ENCODE measurements around the gene UTP4.
"Not testable (repeated sequence)": the region's sequence is repeated elsewhere in the genome, so short reads cannot be mapped to it uniquely, and the experiment has no call there.

Gene UTP4

DNA sequence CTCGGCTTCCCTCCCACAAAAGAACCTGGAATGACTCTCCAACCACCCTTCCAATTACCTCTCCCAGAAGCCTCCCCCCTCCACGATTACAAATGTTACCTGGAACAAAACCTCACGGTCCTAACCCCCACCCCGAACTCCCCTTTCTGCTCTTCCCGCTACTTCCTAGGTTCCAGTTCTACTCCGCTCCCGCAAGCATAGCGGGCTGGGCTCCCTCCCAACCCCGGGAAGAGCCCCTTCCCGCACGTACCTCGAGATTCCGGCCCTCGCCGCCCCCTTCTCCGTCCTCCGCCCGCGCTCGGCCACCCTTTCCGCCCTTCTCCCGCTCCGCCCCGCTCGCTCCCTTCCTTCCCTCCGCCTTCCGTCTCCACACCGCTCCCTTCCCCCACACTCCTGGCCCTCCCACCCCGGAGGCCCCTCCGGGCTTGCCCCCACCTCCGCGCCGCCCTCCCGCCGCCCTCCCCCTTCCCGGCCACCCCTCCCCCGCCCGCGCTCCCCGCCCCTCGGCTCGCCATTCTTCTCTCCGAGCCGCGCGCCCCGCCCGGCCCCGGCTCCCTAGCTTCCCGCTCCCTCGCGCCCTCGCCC lies 518 bp upstream of the UTP4 start:
- TF ChIP-seq MYC (IDR thresholded peaks at IDR 0.05; ENCODE audit: low read depth, low read length) (no peak), POLR2A (IDR thresholded peaks at IDR 0.05; ENCODE audit: extremely low read depth, insufficient read length) (no peak)
- TF ChIP-seq, protein P1, sequence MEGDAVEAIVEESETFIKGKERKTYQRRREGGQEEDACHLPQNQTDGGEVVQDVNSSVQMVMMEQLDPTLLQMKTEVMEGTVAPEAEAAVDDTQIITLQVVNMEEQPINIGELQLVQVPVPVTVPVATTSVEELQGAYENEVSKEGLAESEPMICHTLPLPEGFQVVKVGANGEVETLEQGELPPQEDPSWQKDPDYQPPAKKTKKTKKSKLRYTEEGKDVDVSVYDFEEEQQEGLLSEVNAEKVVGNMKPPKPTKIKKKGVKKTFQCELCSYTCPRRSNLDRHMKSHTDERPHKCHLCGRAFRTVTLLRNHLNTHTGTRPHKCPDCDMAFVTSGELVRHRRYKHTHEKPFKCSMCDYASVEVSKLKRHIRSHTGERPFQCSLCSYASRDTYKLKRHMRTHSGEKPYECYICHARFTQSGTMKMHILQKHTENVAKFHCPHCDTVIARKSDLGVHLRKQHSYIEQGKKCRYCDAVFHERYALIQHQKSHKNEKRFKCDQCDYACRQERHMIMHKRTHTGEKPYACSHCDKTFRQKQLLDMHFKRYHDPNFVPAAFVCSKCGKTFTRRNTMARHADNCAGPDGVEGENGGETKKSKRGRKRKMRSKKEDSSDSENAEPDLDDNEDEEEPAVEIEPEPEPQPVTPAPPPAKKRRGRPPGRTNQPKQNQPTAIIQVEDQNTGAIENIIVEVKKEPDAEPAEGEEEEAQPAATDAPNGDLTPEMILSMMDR (IDR thresholded peaks at IDR 0.05; ENCODE audit: low read depth, low read length): no peak
- TF ChIP-seq, protein P2, sequence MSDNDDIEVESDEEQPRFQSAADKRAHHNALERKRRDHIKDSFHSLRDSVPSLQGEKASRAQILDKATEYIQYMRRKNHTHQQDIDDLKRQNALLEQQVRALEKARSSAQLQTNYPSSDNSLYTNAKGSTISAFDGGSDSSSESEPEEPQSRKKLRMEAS (IDR thresholded peaks at IDR 0.05; ENCODE audit: low read depth, low read length): no peak
- peak overlapping the region; percentile 95 for H3K4me3 ChIP-seq (ENCODE audit: low read depth, low read length)
- DNase-seq (ENCODE audit: low read depth): peak; percentile 94

DNA sequence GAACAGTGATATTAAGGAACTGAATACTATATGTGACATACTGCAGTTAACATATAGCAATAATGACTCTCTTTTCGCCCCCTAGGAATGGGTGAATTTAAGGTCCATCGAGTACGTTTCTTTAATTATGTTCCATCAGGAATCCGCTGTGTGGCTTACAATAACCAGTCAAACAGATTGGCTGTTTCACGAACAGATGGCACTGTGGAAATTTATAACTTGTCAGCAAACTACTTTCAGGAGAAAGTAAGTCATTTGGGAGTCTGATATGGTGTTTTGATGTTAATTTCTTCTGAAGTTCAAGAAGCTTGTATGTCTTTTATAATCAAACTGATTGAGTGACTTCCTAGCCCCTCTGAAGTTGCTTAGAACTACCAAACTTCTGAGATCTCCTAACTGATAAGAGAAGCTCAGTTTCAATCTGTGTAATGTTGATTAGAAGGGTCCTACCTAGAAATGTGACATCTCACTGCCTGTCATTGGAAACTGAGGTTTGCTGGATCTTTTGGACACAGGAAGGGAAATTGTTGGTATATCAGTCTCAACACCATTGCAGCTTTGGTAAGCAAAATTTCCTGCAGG lies 1.0 kb downstream of the UTP4 start:
- DNase-seq (ENCODE audit: low read depth): no peak
- H3K4me3 ChIP-seq (ENCODE audit: low read depth, low read length): peak overlapping the region; percentile 96
- TF ChIP-seq MYC (IDR thresholded peaks at IDR 0.05; ENCODE audit: low read depth, low read length): no peak
- TF ChIP-seq POLR2A (IDR thresholded peaks at IDR 0.05; ENCODE audit: extremely low read depth, insufficient read length): no peak
- TF ChIP-seq, protein P1 (IDR thresholded peaks at IDR 0.05; ENCODE audit: low read depth, low read length): no peak
- TF ChIP-seq, protein P2 (IDR thresholded peaks at IDR 0.05; ENCODE audit: low read depth, low read length): no peak

DNA sequence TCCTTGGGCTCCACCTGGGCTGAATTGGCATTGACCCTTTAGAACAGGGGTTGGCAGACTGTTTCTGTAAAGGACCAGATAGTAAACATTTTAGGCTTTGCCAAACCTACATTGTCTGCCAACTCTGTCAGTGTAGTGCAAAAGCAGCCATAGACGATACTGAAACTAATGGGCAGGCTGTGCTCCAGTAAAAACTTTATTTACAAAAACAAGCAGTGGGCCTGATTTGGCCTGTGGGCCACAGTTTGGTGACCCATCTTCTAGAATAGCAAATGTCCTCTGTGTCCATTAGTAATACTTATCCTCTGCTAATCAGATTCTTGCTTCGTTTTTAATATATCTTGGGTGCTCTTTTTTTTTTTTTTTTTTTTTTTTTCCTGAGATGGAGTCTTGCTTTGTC lies 6.2 kb downstream of the UTP4 start:
- H3K4me3 ChIP-seq (ENCODE audit: low read depth, low read length): no peak overlapping the region
- TF ChIP-seq, protein P2 (IDR thresholded peaks at IDR 0.05; ENCODE audit: low read depth, low read length): no peak
- TF ChIP-seq MYC (IDR thresholded peaks at IDR 0.05; ENCODE audit: low read depth, low read length) (no peak), POLR2A (IDR thresholded peaks at IDR 0.05; ENCODE audit: extremely low read depth, insufficient read length) (no peak)
- TF ChIP-seq, protein P1 (IDR thresholded peaks at IDR 0.05; ENCODE audit: low read depth, low read length): no peak

DNA sequence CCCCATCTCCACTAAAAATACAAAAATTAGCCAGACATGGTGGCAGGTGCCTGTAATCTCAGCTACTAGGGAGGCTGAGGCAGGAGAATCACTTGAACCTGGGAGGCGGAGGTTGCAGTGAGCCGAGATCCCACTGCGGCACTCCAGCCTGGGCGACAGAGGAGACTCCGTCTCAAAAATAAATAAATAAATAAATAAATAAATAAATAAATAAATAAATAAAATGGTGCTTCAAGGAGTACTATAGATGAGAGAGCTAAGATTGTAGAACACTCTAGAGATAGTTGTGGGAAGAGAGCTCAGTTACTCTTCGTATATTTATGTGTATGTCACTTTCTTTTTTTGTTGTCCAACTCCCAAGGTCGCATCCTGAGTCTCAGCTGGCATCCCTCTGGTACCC lies 7.0 kb downstream of the UTP4 start:
- not testable (repeated sequence) for DNase-seq (ENCODE audit: low read depth); H3K4me3 ChIP-seq (ENCODE audit: low read depth, low read length)

More for the DNA sequence above, 6.2 kb downstream of the UTP4 start:
- DNase-seq (ENCODE audit: low read depth): no peak

DNA sequence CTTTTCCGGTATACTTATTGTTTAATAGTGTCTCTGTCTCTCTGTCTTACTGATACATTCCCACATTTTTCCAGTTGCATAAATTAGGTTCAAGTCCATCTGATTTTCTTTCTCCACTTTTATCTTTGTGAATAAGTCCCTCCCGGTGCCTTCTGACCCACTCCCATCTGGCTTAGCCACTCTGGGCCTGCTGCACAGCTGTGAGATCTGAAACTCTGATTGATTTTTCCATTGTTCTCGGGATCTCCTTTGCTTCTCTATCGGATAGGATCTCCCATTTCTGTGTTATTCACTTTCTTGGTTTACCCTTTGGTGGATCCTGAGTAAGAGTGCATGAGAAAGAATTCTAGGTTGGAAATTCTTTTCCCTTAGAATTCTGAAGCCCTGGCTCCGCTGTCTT lies 8.6 kb downstream of the UTP4 start:
- TF ChIP-seq POLR2A (IDR thresholded peaks at IDR 0.05; ENCODE audit: extremely low read depth, insufficient read length) (no peak), MYC (IDR thresholded peaks at IDR 0.05; ENCODE audit: low read depth, low read length) (no peak)
- TF ChIP-seq, protein P2 (IDR thresholded peaks at IDR 0.05; ENCODE audit: low read depth, low read length): no peak
- TF ChIP-seq, protein P1 (IDR thresholded peaks at IDR 0.05; ENCODE audit: low read depth, low read length): no peak
- DNase-seq (ENCODE audit: low read depth): no peak
- H3K4me3 ChIP-seq (ENCODE audit: low read depth, low read length): no peak overlapping the region

DNA sequence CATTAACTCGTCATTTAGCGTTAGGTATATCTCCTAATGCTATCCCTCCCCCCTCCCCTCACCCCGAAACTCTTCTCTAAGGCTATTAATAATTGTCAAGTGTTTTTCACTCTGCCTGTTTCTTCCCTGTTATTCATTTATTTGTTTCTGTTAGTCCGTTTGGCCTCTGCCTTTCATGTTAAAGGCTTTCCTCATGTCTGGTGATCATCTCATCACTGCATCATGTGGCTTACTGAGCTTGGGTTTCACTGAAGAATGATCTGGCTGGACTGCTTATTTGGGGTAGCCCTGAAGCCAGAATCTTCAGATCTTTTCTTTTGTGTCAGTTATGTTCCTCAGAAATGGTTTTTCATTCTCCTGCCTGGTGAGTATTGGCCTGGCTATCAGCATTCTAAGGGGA lies 9.5 kb downstream of the UTP4 start:
- no peak overlapping the region for H3K4me3 ChIP-seq (ENCODE audit: low read depth, low read length)
- TF ChIP-seq POLR2A (IDR thresholded peaks at IDR 0.05; ENCODE audit: extremely low read depth, insufficient read length) (no peak), MYC (IDR thresholded peaks at IDR 0.05; ENCODE audit: low read depth, low read length) (no peak)
- TF ChIP-seq, protein P1 (IDR thresholded peaks at IDR 0.05; ENCODE audit: low read depth, low read length): no peak
- TF ChIP-seq, protein P2 (IDR thresholded peaks at IDR 0.05; ENCODE audit: low read depth, low read length): no peak
- no peak for DNase-seq (ENCODE audit: low read depth)
